GM13976 (cell line): ENCODE results near the gene ZNF526.

Experiments used
- DNase-seq: peaks from one replicate; pipeline ENCODE4 v3.0.0; 2012; ENCODE audit warnings: low spot score
- CTCF ChIP-seq: IDR thresholded peaks from 2 replicates; pipeline ENCODE4 v1.5.1; 2012; ENCODE audit warnings: borderline replicate concordance, mild to moderate bottlenecking; ENCODE audit not compliant: insufficient read depth; ENCODE audit errors: extremely low read depth, missing control alignments, control extremely low read depth
- in situ Hi-C: fragments of 300-500 bp; cut with MboI; formaldehyde crosslinking; loops from one replicate; pipeline ENCODE4 v1.12.0; 2022; ENCODE audit warnings: low sequenced_read_pairs, mixed read lengths, inconsistent platforms; ENCODE audit not compliant: unreplicated experiment

The ZNF526 gene

GRCh38 chr19:42275517-42275916, 55.4 kb downstream of the ZNF526 start:
- in situ Hi-C loops, result no loop called here
- no peak for DNase-seq
- TF ChIP-seq CTCF, result no peak

- TF ChIP-seq CTCF, result no peak
- no peak for DNase-seq
- in situ Hi-C loops, result no loop called here
Measured at GRCh38 chr19:42276284-42276683, 56.2 kb downstream of the ZNF526 start.

GRCh38 chr19:42276821-42277220, 56.7 kb downstream of the ZNF526 start:
- in situ Hi-C loops, result no loop called here
- no peak for TF ChIP-seq CTCF
- DNase-seq, result no peak
